Liver (tissue), 9 donors: ENCODE results near the gene PEMT. TPM values are rescaled to one million over a fixed set of nuclear protein-coding genes. Genes with fewer than 3 reads are reported as not detected.

Experiments used
- DNase-seq: peaks from one replicate; pipeline ENCODE4 v3.0.0-alpha.2; 2017; ENCODE audit warnings: low spot score
- H3K27ac ChIP-seq, 2 donors: one replicate each; pipeline ENCODE4 v1.7.0; 2013; ENCODE audit warnings: inconsistent platforms in 2 of 2, low read length in 2 of 2, control low read depth in 1 of 2, low read depth in 1 of 2, mild to moderate bottlenecking in 1 of 2
- H3K27me3 ChIP-seq, 4 donors: one replicate each; pipeline versions ENCODE4 v1.6.1 to v1.7.0; 2013; ENCODE audit warnings: low read length in 3 of 4, inconsistent platforms in 1 of 4, mild to moderate bottlenecking in 1 of 4, moderate library complexity in 1 of 4; ENCODE audit not compliant: control insufficient read depth in 4 of 4, insufficient read depth in 4 of 4
- H3K36me3 ChIP-seq, 4 donors: one replicate each; pipeline versions ENCODE4 v1.6.1 to v1.7.0; 2013; ENCODE audit warnings: low read length in 3 of 4, mild to moderate bottlenecking in 3 of 4, low read depth in 1 of 4, moderate library complexity in 1 of 4; ENCODE audit not compliant: control insufficient read depth in 4 of 4, insufficient read depth in 3 of 4
- H3K4me1 ChIP-seq, 4 donors: one replicate each; pipeline versions ENCODE4 v1.6.1 to v1.7.0; 2013; ENCODE audit warnings: low read length in 3 of 4, mild to moderate bottlenecking in 3 of 4, moderate library complexity in 1 of 4; ENCODE audit not compliant: control insufficient read depth in 4 of 4, insufficient read depth in 4 of 4
- H3K4me3 ChIP-seq, 3 donors: one replicate each; pipeline versions ENCODE4 v1.6.1 to v1.7.0; 2013; ENCODE audit warnings: low read length in 3 of 3, control low read depth in 1 of 3, low read depth in 1 of 3, mild to moderate bottlenecking in 1 of 3
- H3K9ac ChIP-seq, 2 donors: one replicate each; pipeline ENCODE4 v1.7.0; 2013; ENCODE audit warnings: low read length in 2 of 2, mild to moderate bottlenecking in 2 of 2, moderate library complexity in 2 of 2, control low read depth in 1 of 2, low read depth in 1 of 2
- H3K9me3 ChIP-seq, 4 donors: one replicate each; pipeline versions ENCODE4 v1.6.1 to v1.7.0; 2013; ENCODE audit warnings: low read length in 3 of 4; ENCODE audit not compliant: control insufficient read depth in 4 of 4
- CTCF ChIP-seq: fragments of 150-350 bp; IDR thresholded peaks from 2 replicates; pipeline ENCODE4 v1.5.1; 2017; ENCODE audit warnings: improper control_type of control experiment, low read depth, low read length; ENCODE audit not compliant: missing input control
- EGR1 ChIP-seq, 2 donors: IDR thresholded peaks; 2 replicates each; pipeline ENCODE4 v1.6.1; 2016 to 2018; ENCODE audit warnings: antibody characterized with exemption in 2 of 2, low read depth in 2 of 2
- FOXA1 ChIP-seq: IDR thresholded peaks from 2 replicates; pipeline ENCODE4 v1.6.1; 2016; ENCODE audit warnings: antibody characterized with exemption
- FOXA2 ChIP-seq: IDR thresholded peaks from 2 replicates; pipeline ENCODE4 v1.6.1; 2016; ENCODE audit warnings: antibody characterized with exemption
- GABPA ChIP-seq, 2 donors: IDR thresholded peaks in 1 of 2; conservative IDR thresholded peaks in 1 of 2; 2 replicates each; pipeline ENCODE4 v1.6.1; 2016; ENCODE audit warnings: antibody characterized with exemption in 2 of 2, mild to moderate bottlenecking in 1 of 2, moderate library complexity in 1 of 2
- HNF4A ChIP-seq, 2 donors: conservative IDR thresholded peaks; 2 replicates each; pipeline ENCODE4 v1.6.1; 2016; ENCODE audit warnings: antibody characterized with exemption in 2 of 2, mild to moderate bottlenecking in 2 of 2
- HNF4G ChIP-seq: IDR thresholded peaks from 2 replicates; pipeline ENCODE4 v1.6.1; 2016; ENCODE audit warnings: antibody characterized with exemption
- JUND ChIP-seq, 2 donors: IDR thresholded peaks; 2 replicates each; pipeline ENCODE4 v1.6.1; 2016; ENCODE audit warnings: antibody characterized with exemption in 2 of 2
- NR2F2 ChIP-seq: IDR thresholded peaks from 2 replicates; pipeline ENCODE4 v1.6.1; 2016; ENCODE audit warnings: antibody characterized with exemption
- RAD21 ChIP-seq, 2 donors: IDR thresholded peaks; 2 replicates each; pipeline ENCODE4 v1.6.1; 2016; ENCODE audit warnings: antibody characterized with exemption in 2 of 2, mild to moderate bottlenecking in 2 of 2
- SP1 ChIP-seq: IDR thresholded peaks from 2 replicates; pipeline ENCODE4 v1.6.1; 2018; ENCODE audit warnings: antibody characterized with exemption, mild to moderate bottlenecking
- TAF1 ChIP-seq: conservative IDR thresholded peaks from 2 replicates; pipeline ENCODE4 v1.6.1; 2016; ENCODE audit warnings: antibody characterized with exemption, mild to moderate bottlenecking
- WGBS: extraction: QIAGEN DNeasy Blood & Tissue Kit; methylation state at CpG from one replicate; pipeline ENCODE4 v1.1.7; 2013; 5-methylcytosine and 5-hydroxymethylcytosine counted together
- polyA plus RNA-seq, 2 donors: library from polyadenylated mRNA; stranded (reverse) in 1 of 2; unstranded in 1 of 2; fragments of 200-250 nt in 1 of 2; fragments of >200 nt in 1 of 2; fragmentation: Nextera tagmentation in 1 of 2; extraction: Ambion mirVana in 1 of 2; gene quantifications; one replicate each; pipeline versions ENCODE4 v1.2.1 to v1.2.3, GENCODE V29; 2013 to 2015
- total RNA-seq, 2 donors: library from RNA; depleted of rRNA; stranded (reverse); fragments of >200 nt; gene quantifications; one replicate each; pipeline ENCODE4 v1.2.3, GENCODE V29; 2014
- TF ChIP-seq, protein P1 (sequence below): IDR thresholded peaks from 2 replicates; pipeline ENCODE4 v1.6.1; 2016; ENCODE audit warnings: antibody characterized with exemption, mild to moderate bottlenecking
- TF ChIP-seq, protein P2 (sequence below): IDR thresholded peaks from 2 replicates; pipeline ENCODE4 v1.6.1; 2016; ENCODE audit warnings: antibody characterized with exemption
- TF ChIP-seq, protein P3 (sequence below): IDR thresholded peaks from 2 replicates; pipeline ENCODE4 v1.6.1; 2016; ENCODE audit warnings: antibody characterized with exemption
- TF ChIP-seq, protein P4 (sequence below): IDR thresholded peaks from 2 replicates; pipeline ENCODE4 v1.6.1; 2016; ENCODE audit warnings: antibody characterized with exemption
- donor health status: healthy.
- donor health status: healthy.
- donor health status: healthy.
- donor health status: healthy.
- donor health status: healthy.

PEMT gene
- total and polyA plus RNA-seq, 4 donors: 64.6 to 211 (median 184) TPM

DNA sequence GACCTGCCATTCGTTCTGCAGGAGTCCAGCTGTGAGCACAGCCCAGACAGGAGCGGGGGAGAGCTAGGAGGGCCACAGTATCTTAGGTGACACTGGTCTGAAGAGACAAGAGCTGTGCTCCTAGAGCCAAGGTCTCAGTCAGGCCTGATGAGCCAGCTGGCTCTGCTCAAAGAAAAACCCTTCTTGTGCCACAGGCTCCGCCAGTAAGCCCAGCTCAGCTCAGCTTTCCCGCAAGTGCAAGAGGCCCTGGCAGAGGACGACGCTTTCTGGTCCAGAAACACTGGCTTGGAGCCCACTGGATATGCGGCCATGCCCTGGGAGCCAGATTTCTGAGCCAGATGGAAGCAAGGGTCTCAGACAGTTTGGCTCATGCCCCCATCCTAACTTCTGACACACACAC, 23.9 kb downstream of the PEMT start (continued):
- TF ChIP-seq, protein P1, sequence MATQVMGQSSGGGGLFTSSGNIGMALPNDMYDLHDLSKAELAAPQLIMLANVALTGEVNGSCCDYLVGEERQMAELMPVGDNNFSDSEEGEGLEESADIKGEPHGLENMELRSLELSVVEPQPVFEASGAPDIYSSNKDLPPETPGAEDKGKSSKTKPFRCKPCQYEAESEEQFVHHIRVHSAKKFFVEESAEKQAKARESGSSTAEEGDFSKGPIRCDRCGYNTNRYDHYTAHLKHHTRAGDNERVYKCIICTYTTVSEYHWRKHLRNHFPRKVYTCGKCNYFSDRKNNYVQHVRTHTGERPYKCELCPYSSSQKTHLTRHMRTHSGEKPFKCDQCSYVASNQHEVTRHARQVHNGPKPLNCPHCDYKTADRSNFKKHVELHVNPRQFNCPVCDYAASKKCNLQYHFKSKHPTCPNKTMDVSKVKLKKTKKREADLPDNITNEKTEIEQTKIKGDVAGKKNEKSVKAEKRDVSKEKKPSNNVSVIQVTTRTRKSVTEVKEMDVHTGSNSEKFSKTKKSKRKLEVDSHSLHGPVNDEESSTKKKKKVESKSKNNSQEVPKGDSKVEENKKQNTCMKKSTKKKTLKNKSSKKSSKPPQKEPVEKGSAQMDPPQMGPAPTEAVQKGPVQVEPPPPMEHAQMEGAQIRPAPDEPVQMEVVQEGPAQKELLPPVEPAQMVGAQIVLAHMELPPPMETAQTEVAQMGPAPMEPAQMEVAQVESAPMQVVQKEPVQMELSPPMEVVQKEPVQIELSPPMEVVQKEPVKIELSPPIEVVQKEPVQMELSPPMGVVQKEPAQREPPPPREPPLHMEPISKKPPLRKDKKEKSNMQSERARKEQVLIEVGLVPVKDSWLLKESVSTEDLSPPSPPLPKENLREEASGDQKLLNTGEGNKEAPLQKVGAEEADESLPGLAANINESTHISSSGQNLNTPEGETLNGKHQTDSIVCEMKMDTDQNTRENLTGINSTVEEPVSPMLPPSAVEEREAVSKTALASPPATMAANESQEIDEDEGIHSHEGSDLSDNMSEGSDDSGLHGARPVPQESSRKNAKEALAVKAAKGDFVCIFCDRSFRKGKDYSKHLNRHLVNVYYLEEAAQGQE: peak; percentile 82
- TF ChIP-seq FOXA1 (peak; percentile 47), NR2F2 (no peak)

- DNase-seq: no peak
- H3K4me3 ChIP-seq: no peak overlapping the region
- no peaks in the 10 kb centered on the region for H3K36me3 ChIP-seq
- H3K27ac ChIP-seq: peak overlapping the region; percentile 85 to 96
- H3K27me3 ChIP-seq: no peaks in the 10 kb centered on the region
- H3K9me3 ChIP-seq: no peaks in the 10 kb centered on the region
- WGBS: 76% methylated on average over 11 of the region's 11 CpGs
- no peak for TF ChIP-seq JUND (IDR thresholded peaks at IDR 0.05)
- no peak for TF ChIP-seq HNF4G
- TF ChIP-seq HNF4A (conservative IDR thresholded peaks at IDR 0.05): no peak
- TF ChIP-seq, protein P1: no peak
- no peak for TF ChIP-seq EGR1 (IDR thresholded peaks at IDR 0.05; ENCODE audit: low read depth in 2 of 2)
- TF ChIP-seq SP1: no peak
- peak overlapping the region; percentile 12 to 79 for H3K9ac ChIP-seq
- H3K4me1 ChIP-seq: peaks cover 45 to 93% (median 88%) of the 10 kb centered on the region in 4 donors
Observed at GRCh38 chr17:17566896-17567513, 24.5 kb downstream of the PEMT start.

DNA sequence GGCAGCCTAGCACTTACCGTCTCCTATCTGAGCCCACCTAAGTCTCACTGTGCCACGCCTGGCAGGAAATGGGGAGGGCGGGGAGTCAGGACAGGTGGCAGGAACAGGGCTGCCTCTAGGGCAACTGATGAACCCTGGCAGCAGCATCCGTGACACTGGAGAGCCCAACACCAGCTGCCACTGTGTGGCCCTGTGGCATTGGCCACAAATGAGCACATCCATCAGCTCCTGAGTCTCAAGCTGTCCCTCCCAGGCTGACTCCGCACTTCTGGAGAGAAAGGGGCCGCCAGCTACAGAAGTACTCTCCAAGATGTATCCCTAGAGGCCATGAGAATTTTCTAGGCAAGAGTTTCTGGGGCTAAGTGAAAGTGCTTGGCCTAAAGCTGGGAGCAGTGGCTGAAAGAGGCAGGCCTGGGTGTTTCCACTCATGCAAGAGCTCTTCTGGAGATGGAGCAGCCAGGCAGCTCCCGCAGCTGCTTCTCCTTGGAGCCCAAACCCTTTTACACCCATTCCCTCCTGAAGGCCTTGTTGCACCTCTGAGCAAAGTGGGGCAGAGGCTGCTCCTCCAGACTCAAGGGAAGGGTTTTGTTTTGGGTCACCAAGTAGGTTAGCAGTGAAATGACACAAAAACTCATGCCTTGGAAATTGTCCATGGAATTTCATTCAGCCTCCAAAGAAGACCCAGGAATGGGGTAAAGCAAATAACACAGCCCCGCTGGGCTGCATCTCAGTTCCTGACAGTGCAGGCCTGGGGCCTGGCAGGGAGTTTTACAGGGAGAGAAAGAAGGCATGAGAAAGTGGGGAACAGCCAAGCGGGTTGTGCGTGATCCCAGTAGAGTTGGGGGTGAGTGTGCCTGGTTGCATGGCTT, 25.8 kb downstream of the PEMT start:
- Histone ChIP-seq H3K27me3 (no peaks in the 10 kb centered on the region), H3K27ac (peak overlapping the region; percentile 85 to 96), H3K36me3 (no peaks in the 10 kb centered on the region), H3K4me3 (no peak overlapping the region), H3K4me1 (peaks cover 41 to 92% (median 83%) of the 10 kb centered on the region in 4 donors), H3K9me3 (no peaks in the 10 kb centered on the region), H3K9ac (no peak overlapping the region)
- WGBS: 85% methylated on average over 10 of the region's 10 CpGs
- DNase-seq: no peak
- no peak for TF ChIP-seq NR2F2
- no peak for TF ChIP-seq SP1
- TF ChIP-seq, protein P2, sequence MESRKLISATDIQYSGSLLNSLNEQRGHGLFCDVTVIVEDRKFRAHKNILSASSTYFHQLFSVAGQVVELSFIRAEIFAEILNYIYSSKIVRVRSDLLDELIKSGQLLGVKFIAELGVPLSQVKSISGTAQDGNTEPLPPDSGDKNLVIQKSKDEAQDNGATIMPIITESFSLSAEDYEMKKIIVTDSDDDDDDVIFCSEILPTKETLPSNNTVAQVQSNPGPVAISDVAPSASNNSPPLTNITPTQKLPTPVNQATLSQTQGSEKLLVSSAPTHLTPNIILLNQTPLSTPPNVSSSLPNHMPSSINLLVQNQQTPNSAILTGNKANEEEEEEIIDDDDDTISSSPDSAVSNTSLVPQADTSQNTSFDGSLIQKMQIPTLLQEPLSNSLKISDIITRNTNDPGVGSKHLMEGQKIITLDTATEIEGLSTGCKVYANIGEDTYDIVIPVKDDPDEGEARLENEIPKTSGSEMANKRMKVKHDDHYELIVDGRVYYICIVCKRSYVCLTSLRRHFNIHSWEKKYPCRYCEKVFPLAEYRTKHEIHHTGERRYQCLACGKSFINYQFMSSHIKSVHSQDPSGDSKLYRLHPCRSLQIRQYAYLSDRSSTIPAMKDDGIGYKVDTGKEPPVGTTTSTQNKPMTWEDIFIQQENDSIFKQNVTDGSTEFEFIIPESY: no peak
- TF ChIP-seq, protein P3, sequence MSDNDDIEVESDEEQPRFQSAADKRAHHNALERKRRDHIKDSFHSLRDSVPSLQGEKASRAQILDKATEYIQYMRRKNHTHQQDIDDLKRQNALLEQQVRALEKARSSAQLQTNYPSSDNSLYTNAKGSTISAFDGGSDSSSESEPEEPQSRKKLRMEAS: no peak
- no peak for TF ChIP-seq FOXA2
- TF ChIP-seq RAD21 (IDR thresholded peaks at IDR 0.05): no peak
- no peak for TF ChIP-seq EGR1 (IDR thresholded peaks at IDR 0.05; ENCODE audit: low read depth in 2 of 2)
- TF ChIP-seq, protein P4, sequence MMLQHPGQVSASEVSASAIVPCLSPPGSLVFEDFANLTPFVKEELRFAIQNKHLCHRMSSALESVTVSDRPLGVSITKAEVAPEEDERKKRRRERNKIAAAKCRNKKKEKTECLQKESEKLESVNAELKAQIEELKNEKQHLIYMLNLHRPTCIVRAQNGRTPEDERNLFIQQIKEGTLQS: no peak
- TF ChIP-seq GABPA (IDR thresholded peaks at IDR 0.05 in 1 of 2, conservative IDR thresholded peaks at IDR 0.05 in 1 of 2): no peak
- no peak for TF ChIP-seq HNF4G
- no peak for TF ChIP-seq CTCF
- TF ChIP-seq HNF4A (conservative IDR thresholded peaks at IDR 0.05): no peak
- TF ChIP-seq TAF1: no peak
- TF ChIP-seq FOXA1: no peak
- no peak for TF ChIP-seq JUND (IDR thresholded peaks at IDR 0.05)
